Measurements from ENCODE around the gene LRRN2.

Gene LRRN2

GRCh38 chr1:204702552-204703267 lies 17.2 kb upstream of the LRRN2 start:
- no peak for TF ChIP-seq CTCF (IDR thresholded peaks at IDR 0.05; ENCODE audit: control insufficient read depth, insufficient read depth, low read depth, low read length, missing control alignments)
- DNase-seq (ENCODE audit: low read depth): no peak
- H3K4me3 ChIP-seq (ENCODE audit: control insufficient read depth, low read depth, low read length): no peak overlapping the region

GRCh38 chr1:204701229-204701628 lies 15.7 kb upstream of the LRRN2 start:
- no peak for TF ChIP-seq CTCF (IDR thresholded peaks at IDR 0.05; ENCODE audit: control insufficient read depth, insufficient read depth, low read depth, low read length, missing control alignments)
- DNase-seq (ENCODE audit: low read depth): no peak
- H3K4me3 ChIP-seq (ENCODE audit: control insufficient read depth, low read depth, low read length): no peak overlapping the region

- no peak for DNase-seq (ENCODE audit: low read depth)
- TF ChIP-seq CTCF (IDR thresholded peaks at IDR 0.05; ENCODE audit: control insufficient read depth, insufficient read depth, low read depth, low read length, missing control alignments): no peak
- H3K4me3 ChIP-seq (ENCODE audit: control insufficient read depth, low read depth, low read length): no peak overlapping the region
These were observed 12.4 kb upstream of the LRRN2 start for GRCh38 chr1:204697893-204698292.

GRCh38 chr1:204696606-204697005 lies 11.1 kb upstream of the LRRN2 start:
- no peak for DNase-seq (ENCODE audit: low read depth)
- TF ChIP-seq CTCF (IDR thresholded peaks at IDR 0.05; ENCODE audit: control insufficient read depth, insufficient read depth, low read depth, low read length, missing control alignments): no peak
- no peak overlapping the region for H3K4me3 ChIP-seq (ENCODE audit: control insufficient read depth, low read depth, low read length)

- DNase-seq (ENCODE audit: low read depth): no peak
These were observed 10.2 kb upstream of the LRRN2 start for GRCh38 chr1:204695692-204696091.

GRCh38 chr1:204694145-204694544 lies 8.6 kb upstream of the LRRN2 start:
- no peak overlapping the region for H3K4me3 ChIP-seq (ENCODE audit: control insufficient read depth, low read depth, low read length)
- DNase-seq (ENCODE audit: low read depth): no peak
- no peak for TF ChIP-seq CTCF (IDR thresholded peaks at IDR 0.05; ENCODE audit: control insufficient read depth, insufficient read depth, low read depth, low read length, missing control alignments)

More at GRCh38 chr1:204695692-204696091, 10.2 kb upstream of the LRRN2 start:
- no peak for TF ChIP-seq CTCF (IDR thresholded peaks at IDR 0.05; ENCODE audit: control insufficient read depth, insufficient read depth, low read depth, low read length, missing control alignments)
- H3K4me3 ChIP-seq (ENCODE audit: control insufficient read depth, low read depth, low read length): no peak overlapping the region
